HepG2 (cell line): Measurements from ENCODE around the gene HTRA2. TPM values are rescaled to one million over a fixed set of nuclear protein-coding genes. Genes with fewer than 3 reads are reported as not detected.

Experiments used
- BORCS8-MEF2B ChIP-seq: sonication (generic); formaldehyde crosslinking; IDR thresholded peaks from 2 replicates; pipeline ENCODE4 v1.8.0; 2022; ENCODE audit warnings: mild to moderate bottlenecking, missing genetic modification reagents
- CCDC6 ChIP-seq: sonication (generic); formaldehyde crosslinking; IDR thresholded peaks from 2 replicates; pipeline ENCODE4 v1.8.1; 2022; ENCODE audit warnings: mild to moderate bottlenecking, missing genetic modification reagents, moderate library complexity
- EZH2 ChIP-seq: conservative IDR thresholded peaks from 2 replicates; pipeline ENCODE4 v1.6.1; 2012; ENCODE audit warnings: mild to moderate bottlenecking, low read depth, low read length, moderate library complexity
- HOXA5 ChIP-seq: sonication (generic); formaldehyde crosslinking; IDR thresholded peaks from 2 replicates; pipeline ENCODE4 v1.4.0; 2020; ENCODE audit warnings: missing genetic modification reagents
- PAF1 ChIP-seq: IDR thresholded peaks from 2 replicates; pipeline ENCODE4 v1.6.1; 2016; ENCODE audit warnings: missing genetic modification reagents, missing compliant biosample characterization
- POLR2AphosphoS2 ChIP-seq: IDR thresholded peaks from 2 replicates; pipeline ENCODE4 v1.6.1; 2011; ENCODE audit warnings: low read depth, low read length, improper control_type of control experiment
- RCOR2 ChIP-seq: IDR thresholded peaks from 2 replicates; pipeline ENCODE4 v1.6.1; 2016; ENCODE audit warnings: missing biosample characterization, missing genetic modification reagents
- SAP130 ChIP-seq: IDR thresholded peaks from 2 replicates; pipeline ENCODE4 v1.6.1; 2016; ENCODE audit warnings: low read depth
- SMARCC2 ChIP-seq: fragments of 450-650 bp; IDR thresholded peaks from 2 replicates; pipeline ENCODE4 v1.6.1; 2017; ENCODE audit warnings: antibody characterized with exemption, mild to moderate bottlenecking
- SNAPC4 ChIP-seq: sonication (generic); formaldehyde crosslinking; IDR thresholded peaks from 2 replicates; pipeline ENCODE4 v1.4.0; 2020; ENCODE audit warnings: mild to moderate bottlenecking, missing genetic modification reagents
- SSRP1 ChIP-seq: IDR thresholded peaks from 2 replicates; pipeline ENCODE4 v1.6.1; 2016; ENCODE audit warnings: control low read depth
- ZFX ChIP-seq: sonication (generic); formaldehyde crosslinking; IDR thresholded peaks from 2 replicates; pipeline ENCODE4 v1.4.0; 2020; ENCODE audit warnings: mild to moderate bottlenecking, low read depth, missing genetic modification reagents, moderate library complexity
- ZNF12 ChIP-seq: sonication (generic); formaldehyde crosslinking; IDR thresholded peaks from 2 replicates; pipeline ENCODE4 v1.5.0; 2020; ENCODE audit warnings: missing genetic modification reagents
- ZNF17 ChIP-seq: sonication (generic); formaldehyde crosslinking; IDR thresholded peaks from 2 replicates; pipeline ENCODE4 v1.5.0; 2020; ENCODE audit warnings: mild to moderate bottlenecking, missing genetic modification reagents
- ZNF326 ChIP-seq: sonication (generic); formaldehyde crosslinking; IDR thresholded peaks from 2 replicates; pipeline ENCODE4 v1.4.0; 2020; ENCODE audit warnings: missing genetic modification reagents, borderline replicate concordance
- polyA plus RNA-seq, 8 experiments: library from polyadenylated mRNA; depleted of rRNA in 3 of 8; stranded (reverse) in 7 of 8; unstranded in 1 of 8; fragments of >200 nt; fragmentation: Illumina TruSeq in 4 of 8; extraction: Trizol in 4 of 8; gene quantifications; 2 replicates each; pipeline versions ENCODE4 v1.2.1 to v1.2.3, GENCODE V29; 2011 to 2016; ENCODE audit warnings: low read depth in 4 of 8, missing spikeins in 1 of 8, mixed read lengths in 1 of 8; ENCODE audit not compliant: insufficient read depth in 1 of 8
- total RNA-seq, 5 experiments: library from RNA; depleted of rRNA; stranded (reverse); fragments of >200 nt; fragmentation: Illumina TruSeq; extraction: Trizol; gene quantifications; 2 replicates each; pipeline ENCODE4 v1.2.3, GENCODE V29; 2016; ENCODE audit warnings: low read depth in 1 of 5
- TF ChIP-seq, protein P1 (sequence below): IDR thresholded peaks from 2 replicates; pipeline ENCODE4 v1.6.1; 2016; ENCODE audit warnings: mild to moderate bottlenecking
- TF ChIP-seq, protein P2 (sequence below): sonication (generic); formaldehyde crosslinking; IDR thresholded peaks from 2 replicates; pipeline ENCODE4 v1.5.0; 2020; ENCODE audit warnings: mild to moderate bottlenecking, low read depth, missing genetic modification reagents, borderline replicate concordance
- TF ChIP-seq, protein P3 (sequence below): sonication (generic); formaldehyde crosslinking; IDR thresholded peaks from 2 replicates; pipeline ENCODE4 v1.4.0; 2020; ENCODE audit warnings: missing genetic modification reagents, borderline replicate concordance

Gene HTRA2
- total and polyA plus RNA-seq, 2 of the 13 experiments (the other 11 are each of a cell fraction or from before 2014, with no cell fraction given), result 47.7 to 50.3 TPM

- TF ChIP-seq, protein P1, sequence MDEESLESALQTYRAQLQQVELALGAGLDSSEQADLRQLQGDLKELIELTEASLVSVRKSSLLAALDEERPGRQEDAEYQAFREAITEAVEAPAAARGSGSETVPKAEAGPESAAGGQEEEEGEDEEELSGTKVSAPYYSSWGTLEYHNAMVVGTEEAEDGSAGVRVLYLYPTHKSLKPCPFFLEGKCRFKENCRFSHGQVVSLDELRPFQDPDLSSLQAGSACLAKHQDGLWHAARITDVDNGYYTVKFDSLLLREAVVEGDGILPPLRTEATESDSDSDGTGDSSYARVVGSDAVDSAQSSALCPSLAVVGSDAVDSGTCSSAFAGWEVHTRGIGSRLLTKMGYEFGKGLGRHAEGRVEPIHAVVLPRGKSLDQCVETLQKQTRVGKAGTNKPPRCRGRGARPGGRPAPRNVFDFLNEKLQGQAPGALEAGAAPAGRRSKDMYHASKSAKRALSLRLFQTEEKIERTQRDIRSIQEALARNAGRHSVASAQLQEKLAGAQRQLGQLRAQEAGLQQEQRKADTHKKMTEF (CRISPR knock-in tag), result 0 out of 2 replicates have a peak, but pooled peaks have one; percentile 28
- TF ChIP-seq BORCS8-MEF2B (CRISPR knock-in tag), result peak; percentile 21; the same call in 1 of the 2 replicates
- TF ChIP-seq, protein P2, sequence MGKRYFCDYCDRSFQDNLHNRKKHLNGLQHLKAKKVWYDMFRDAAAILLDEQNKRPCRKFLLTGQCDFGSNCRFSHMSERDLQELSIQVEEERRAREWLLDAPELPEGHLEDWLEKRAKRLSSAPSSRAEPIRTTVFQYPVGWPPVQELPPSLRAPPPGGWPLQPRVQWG (CRISPR knock-in tag), result no peak
- 0 out of 2 replicates have a peak, but pooled peaks have one; percentile 47 for TF ChIP-seq SNAPC4
- peak; percentile 18 for TF ChIP-seq SAP130
- TF ChIP-seq, protein P3, sequence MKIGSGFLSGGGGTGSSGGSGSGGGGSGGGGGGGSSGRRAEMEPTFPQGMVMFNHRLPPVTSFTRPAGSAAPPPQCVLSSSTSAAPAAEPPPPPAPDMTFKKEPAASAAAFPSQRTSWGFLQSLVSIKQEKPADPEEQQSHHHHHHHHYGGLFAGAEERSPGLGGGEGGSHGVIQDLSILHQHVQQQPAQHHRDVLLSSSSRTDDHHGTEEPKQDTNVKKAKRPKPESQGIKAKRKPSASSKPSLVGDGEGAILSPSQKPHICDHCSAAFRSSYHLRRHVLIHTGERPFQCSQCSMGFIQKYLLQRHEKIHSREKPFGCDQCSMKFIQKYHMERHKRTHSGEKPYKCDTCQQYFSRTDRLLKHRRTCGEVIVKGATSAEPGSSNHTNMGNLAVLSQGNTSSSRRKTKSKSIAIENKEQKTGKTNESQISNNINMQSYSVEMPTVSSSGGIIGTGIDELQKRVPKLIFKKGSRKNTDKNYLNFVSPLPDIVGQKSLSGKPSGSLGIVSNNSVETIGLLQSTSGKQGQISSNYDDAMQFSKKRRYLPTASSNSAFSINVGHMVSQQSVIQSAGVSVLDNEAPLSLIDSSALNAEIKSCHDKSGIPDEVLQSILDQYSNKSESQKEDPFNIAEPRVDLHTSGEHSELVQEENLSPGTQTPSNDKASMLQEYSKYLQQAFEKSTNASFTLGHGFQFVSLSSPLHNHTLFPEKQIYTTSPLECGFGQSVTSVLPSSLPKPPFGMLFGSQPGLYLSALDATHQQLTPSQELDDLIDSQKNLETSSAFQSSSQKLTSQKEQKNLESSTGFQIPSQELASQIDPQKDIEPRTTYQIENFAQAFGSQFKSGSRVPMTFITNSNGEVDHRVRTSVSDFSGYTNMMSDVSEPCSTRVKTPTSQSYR (CRISPR knock-in tag), result no peak
- 0 out of 2 replicates have a peak, but pooled peaks have one; percentile 58 for TF ChIP-seq PAF1 (CRISPR knock-in tag)
- no peak for TF ChIP-seq SMARCC2
- TF ChIP-seq EZH2, result no peak
- TF ChIP-seq POLR2AphosphoS2, result no peak
- no peak for TF ChIP-seq ZNF326 (CRISPR knock-in tag)
- no peak for TF ChIP-seq ZNF17 (CRISPR knock-in tag)
- no peak for TF ChIP-seq SSRP1 (CRISPR knock-in tag)
- TF ChIP-seq CCDC6, result peak; percentile 30; the same call in 1 of the 2 replicates
- no peak for TF ChIP-seq ZNF12 (CRISPR knock-in tag)
- no peak; the same call in 1 of the 2 replicates for TF ChIP-seq ZFX
- peak; percentile 30; the same call in 1 of the 2 replicates for TF ChIP-seq HOXA5 (CRISPR knock-in tag)
- TF ChIP-seq RCOR2 (CRISPR knock-in tag), result peak; percentile 51; the same call in 1 of the 2 replicates
These were observed 32.5 kb upstream of the HTRA2 start (continued) for GRCh38 chr2:74496997-74497776.
